Measurements from ENCODE around the gene ARAP3. TPM values are rescaled to one million over a fixed set of nuclear protein-coding genes. Genes with fewer than 3 reads are reported as not detected.

Gene ARAP3
- total RNA-seq, 1 experiment from 2014 or later = 15.1 TPM

DNA sequence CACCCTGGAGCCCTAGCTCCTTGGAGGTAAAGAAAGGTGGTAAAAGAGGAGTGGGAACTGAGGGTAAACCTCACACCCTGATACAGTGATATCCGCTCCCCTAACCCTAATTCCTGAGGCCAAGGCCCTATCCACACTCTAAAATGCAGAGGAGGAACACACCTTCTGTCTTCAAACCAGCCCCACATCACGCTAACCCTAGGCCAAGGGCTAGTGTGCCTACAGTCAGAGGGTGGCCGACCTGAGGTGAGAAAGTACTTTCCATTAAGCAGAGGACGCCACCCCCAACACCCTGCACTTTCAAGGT, 46.0 kb downstream of the ARAP3 start (continued):
- no peak for TF ChIP-seq YY1 (IDR thresholded peaks at IDR 0.05; ENCODE audit: extremely low read depth, insufficient replicate concordance, low read depth, low read length)
- no peak for TF ChIP-seq JUND (IDR thresholded peaks at IDR 0.05)
- no peak for TF ChIP-seq POLR2A (IDR thresholded peaks at IDR 0.05; ENCODE audit: borderline replicate concordance, extremely low read depth, insufficient read depth, insufficient read length)
- TF ChIP-seq TCF7L2 (IDR thresholded peaks at IDR 0.05; ENCODE audit: borderline replicate concordance, extremely low read depth, insufficient read depth, insufficient read length) = no peak
- no peak for TF ChIP-seq EGR1 (IDR thresholded peaks at IDR 0.05; ENCODE audit: low read depth)

- no peak for DNase-seq (ENCODE audit: low read depth, low spot score)
- Histone ChIP-seq H3K27ac (ENCODE audit: low read depth, low read length) (no peak overlapping the region), H3K9ac (ENCODE audit: low read length) (peak overlapping the region; percentile 76), H3K36me3 (ENCODE audit: control insufficient read depth in 1 of 2, insufficient read depth in 2 of 2, low read length in 2 of 2) (peaks cover 7 to 11% of the 10 kb centered on the region in 2 experiments; a peak in 3 of 4 replicates), H4K20me1 (ENCODE audit: insufficient read depth) (no peaks in the 10 kb centered on the region), H3K4me1 (ENCODE audit: control insufficient read depth in 1 of 2, insufficient read depth in 2 of 2, low read length in 2 of 2) (peaks cover 5 to 24% of the 10 kb centered on the region in 2 experiments), H3K4me2 (ENCODE audit: low read length) (peak overlapping the region; percentile 98), H3K79me2 (ENCODE audit: insufficient read depth, low read length) (peaks cover 58% of the 10 kb centered on the region), H3K27me3 (ENCODE audit: insufficient read depth, low read length) (no peaks in the 10 kb centered on the region), H3K4me3 (replicated peaks in 1 of 2; ENCODE audit: low read depth in 1 of 2, low read length in 2 of 2) (peak overlapping the region; percentile 78 to 96), H3K9me3 (ENCODE audit: control insufficient read depth in 1 of 2, insufficient read depth in 1 of 2, low read depth in 1 of 2, low read length in 2 of 2) (no peaks in the 10 kb centered on the region), H3K9me2 (ENCODE audit: insufficient read depth) (no peaks in the 10 kb centered on the region), H2AFZ (ENCODE audit: low read depth, low read length, poor library complexity, severe bottlenecking) (no peak overlapping the region)
- ChIA-PET RAD21 (ENCODE audit: low non-redundant PET in 1 of 2, low total read pairs in 2 of 2, uncharacterized antibody in 2 of 2, unreplicated experiment in 2 of 2) (interaction anchor here in 1 of 2 experiments (1.0 kb wide), 1 partner anchor 266 kb away, joined by 3 read pairs; no protein-coding TSS in a partner anchor), POLR2A (interaction anchor here (2.0 kb wide), 1 partner anchor 17 kb away, joined by 14 read pairs; the partner anchor contains the start of gene DIAPH1), CTCF (interaction anchor here (1.5 to 3.5 kb wide), 3 partner anchors 16 to 326 kb away, joined by 3 to 35 read pairs (median 25); partner anchors contain the start of gene DIAPH1)
- intact Hi-C loops (cut with micrococcal nuclease) = loop anchor here (1.0 kb wide), 1 partner anchor 16 kb away; no protein-coding TSS in a partner anchor
- BruUV-seq (replicated peaks) = no TSS peak
- ATAC-seq = no peak
- TF ChIP-seq REST (IDR thresholded peaks at IDR 0.05; ENCODE audit: low read depth) (no peak), ZNF274 (IDR thresholded peaks at IDR 0.05; ENCODE audit: low read depth, low read length) (no peak), ATF3 (IDR thresholded peaks at IDR 0.05) (no peak), EGR1 (IDR thresholded peaks at IDR 0.05; ENCODE audit: low read depth) (no peak), EZH2 (IDR thresholded peaks at IDR 0.05) (no peak), ZBTB33 (IDR thresholded peaks at IDR 0.05; ENCODE audit: extremely low read depth, insufficient replicate concordance, low read length) (no peak), YY1 (IDR thresholded peaks at IDR 0.05; ENCODE audit: extremely low read depth, insufficient replicate concordance, low read depth, low read length) (no peak), MAX (IDR thresholded peaks at IDR 0.05) (no peak), CEBPB (IDR thresholded peaks at IDR 0.05; ENCODE audit: low read depth) (no peak), TCF7L2 (IDR thresholded peaks at IDR 0.05; ENCODE audit: borderline replicate concordance, extremely low read depth, insufficient read depth, insufficient read length) (no peak), JUND (IDR thresholded peaks at IDR 0.05) (no peak), SRF (IDR thresholded peaks at IDR 0.05; ENCODE audit: low read depth) (no peak), RAD21 (IDR thresholded peaks at IDR 0.05; ENCODE audit: low read depth) (no peak), SP1 (IDR thresholded peaks at IDR 0.05; ENCODE audit: low read depth) (no peak), SIN3A (IDR thresholded peaks at IDR 0.05; ENCODE audit: low read depth) (no peak), CTCF (IDR thresholded peaks at IDR 0.05 in 2 of 3, conservative IDR thresholded peaks at IDR 0.05 in 1 of 3; ENCODE audit: borderline replicate concordance in 1 of 3, insufficient read depth in 1 of 3, low read depth in 2 of 3, low read length in 2 of 3) (no peak)
These were observed 46.4 kb downstream of the ARAP3 start for GRCh38 chr5:141635646-141636045.
